22Rv1 (cell line): ENCODE data around the gene UGT1A8.

Experiments
- ZFX ChIP-seq: fragments of 450-650 bp; IDR thresholded peaks from 2 replicates; pipeline ENCODE4 v1.6.1; 2017; ENCODE audit warnings: antibody characterized with exemption, borderline replicate concordance
- TF ChIP-seq, protein P1 (sequence below): fragments of 450-650 bp; IDR thresholded peaks from 2 replicates; pipeline ENCODE4 v1.5.1; 2017; ENCODE audit warnings: mild to moderate bottlenecking

DNA sequence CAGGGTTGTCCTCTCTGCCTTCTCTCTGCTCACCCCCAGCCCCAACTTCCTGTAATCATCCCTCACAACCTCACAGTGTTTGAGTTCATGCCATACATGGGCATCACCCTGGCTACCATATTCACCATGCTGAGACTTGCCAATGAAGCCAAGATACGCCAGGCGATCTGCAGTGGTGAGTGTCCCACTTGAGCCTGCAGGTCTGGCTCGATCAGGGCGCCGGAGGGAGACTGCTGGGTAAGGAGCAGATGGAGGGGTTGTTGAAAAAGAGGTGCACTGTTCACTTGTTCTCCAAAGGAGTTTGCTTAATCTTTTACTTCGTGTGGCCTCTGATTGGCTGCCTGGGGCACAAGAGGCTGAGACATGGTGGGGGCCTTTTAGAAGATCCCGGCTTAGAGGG lies 175.3 kb downstream of the UGT1A8 start:
- TF ChIP-seq, protein P1, sequence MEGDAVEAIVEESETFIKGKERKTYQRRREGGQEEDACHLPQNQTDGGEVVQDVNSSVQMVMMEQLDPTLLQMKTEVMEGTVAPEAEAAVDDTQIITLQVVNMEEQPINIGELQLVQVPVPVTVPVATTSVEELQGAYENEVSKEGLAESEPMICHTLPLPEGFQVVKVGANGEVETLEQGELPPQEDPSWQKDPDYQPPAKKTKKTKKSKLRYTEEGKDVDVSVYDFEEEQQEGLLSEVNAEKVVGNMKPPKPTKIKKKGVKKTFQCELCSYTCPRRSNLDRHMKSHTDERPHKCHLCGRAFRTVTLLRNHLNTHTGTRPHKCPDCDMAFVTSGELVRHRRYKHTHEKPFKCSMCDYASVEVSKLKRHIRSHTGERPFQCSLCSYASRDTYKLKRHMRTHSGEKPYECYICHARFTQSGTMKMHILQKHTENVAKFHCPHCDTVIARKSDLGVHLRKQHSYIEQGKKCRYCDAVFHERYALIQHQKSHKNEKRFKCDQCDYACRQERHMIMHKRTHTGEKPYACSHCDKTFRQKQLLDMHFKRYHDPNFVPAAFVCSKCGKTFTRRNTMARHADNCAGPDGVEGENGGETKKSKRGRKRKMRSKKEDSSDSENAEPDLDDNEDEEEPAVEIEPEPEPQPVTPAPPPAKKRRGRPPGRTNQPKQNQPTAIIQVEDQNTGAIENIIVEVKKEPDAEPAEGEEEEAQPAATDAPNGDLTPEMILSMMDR = no peak
- TF ChIP-seq ZFX = no peak
